K562 (cell line): Measurements from ENCODE around the gene SLC4A4. TPM values are rescaled to one million over a fixed set of nuclear protein-coding genes. Genes with fewer than 3 reads are reported as not detected.
A peak's percentile ranks its signal among the peaks of the same experiment; 100 is the strongest.

Experiments
- ARID2 ChIP-seq: fragments of 450-650 bp; IDR thresholded peaks from 2 replicates; pipeline ENCODE4 v1.6.1; 2017; ENCODE audit warnings: antibody characterized with exemption, mild to moderate bottlenecking
- BRCA1 ChIP-seq, 2 experiments: fragments of 450-650 bp in 1 of 2; sonication (generic) in 1 of 2; formaldehyde crosslinking in 1 of 2; IDR thresholded peaks; 2 replicates each; pipeline versions ENCODE4 v1.5.0 to v1.6.1; 2017 to 2020; ENCODE audit warnings: mild to moderate bottlenecking in 1 of 2, missing genetic modification reagents in 1 of 2
- C11orf30 ChIP-seq: fragments of 450-650 bp; IDR thresholded peaks from 2 replicates; pipeline ENCODE4 v1.6.1; 2016; ENCODE audit warnings: low read depth, mild to moderate bottlenecking
- CBX5 ChIP-seq: IDR thresholded peaks from 2 replicates; pipeline ENCODE4 v1.6.1; 2014; ENCODE audit warnings: low read depth, borderline replicate concordance
- CREBBP ChIP-seq: IDR thresholded peaks from one replicate; pipeline ENCODE4 v1.6.1; 2012; ENCODE audit warnings: low read depth, mild to moderate bottlenecking, control low read depth, inconsistent platforms, low read length
- JUND ChIP-seq, 2 experiments: IDR thresholded peaks; 2 replicates in 1 of 2; 3 replicates in 1 of 2; pipeline ENCODE4 v1.6.1; 2011; ENCODE audit warnings: borderline replicate concordance in 2 of 2, low read depth in 2 of 2, low read length in 2 of 2, improper control_type of control experiment in 1 of 2, missing biosample characterization in 1 of 2, missing genetic modification characterization in 1 of 2, missing genetic modification reagents in 1 of 2
- KHSRP ChIP-seq: fragments of 450-650 bp; IDR thresholded peaks from 2 replicates; pipeline ENCODE4 v1.6.1; 2017
- MEIS2 ChIP-seq: fragments of 450-650 bp; IDR thresholded peaks from 2 replicates; pipeline ENCODE4 v1.6.1; 2014; ENCODE audit warnings: mild to moderate bottlenecking; ENCODE audit not compliant: partially characterized antibody
- MTA2 ChIP-seq: fragments of 450-650 bp; IDR thresholded peaks from 2 replicates; pipeline ENCODE4 v1.6.1; 2016; ENCODE audit warnings: low read depth
- NFE2 ChIP-seq: IDR thresholded peaks from 2 replicates; pipeline ENCODE4 v1.6.1; 2014; ENCODE audit warnings: antibody characterized with exemption, low read depth
- NFIC ChIP-seq: fragments of 450-650 bp; IDR thresholded peaks from 2 replicates; pipeline ENCODE4 v1.6.1; 2017; ENCODE audit warnings: mild to moderate bottlenecking, inconsistent platforms
- PHF21A ChIP-seq: fragments of 450-650 bp; IDR thresholded peaks from 2 replicates; pipeline ENCODE4 v1.6.1; 2017; ENCODE audit warnings: low read depth, borderline replicate concordance
- PKNOX1 ChIP-seq: fragments of 450-650 bp; IDR thresholded peaks from 2 replicates; pipeline ENCODE4 v1.6.1; 2016
- PYGO2 ChIP-seq: fragments of 450-650 bp; IDR thresholded peaks from 2 replicates; pipeline ENCODE4 v1.6.1; 2016; ENCODE audit warnings: mild to moderate bottlenecking, missing genetic modification characterization, moderate library complexity, missing compliant biosample characterization
- RBM15 ChIP-seq: fragments of 200-400 bp; formaldehyde crosslinking; IDR thresholded peaks from 2 replicates; pipeline ENCODE4 v1.6.1; 2018; ENCODE audit warnings: mild to moderate bottlenecking, low read length, moderate library complexity; ENCODE audit not compliant: insufficient read depth
- SMARCA5 ChIP-seq: fragments of 450-650 bp; IDR thresholded peaks from 2 replicates; pipeline ENCODE4 v1.6.1; 2016
- TBL1XR1 ChIP-seq, 2 experiments: IDR thresholded peaks; 2 replicates each; pipeline ENCODE4 v1.6.1; 2012; ENCODE audit warnings: improper control_type of control experiment in 2 of 2, low read length in 2 of 2, mild to moderate bottlenecking in 1 of 2
- TEAD2 ChIP-seq: fragments of 450-650 bp; IDR thresholded peaks from 2 replicates; pipeline ENCODE4 v1.6.1; 2016; ENCODE audit warnings: missing genetic modification characterization, control low read depth, missing compliant biosample characterization
- TEAD4 ChIP-seq, 2 experiments: sonication (generic) in 1 of 2; formaldehyde crosslinking in 1 of 2; IDR thresholded peaks; 2 replicates each; pipeline versions ENCODE4 v1.6.1 to v1.8.0; 2012 to 2022; ENCODE audit warnings: borderline replicate concordance in 1 of 2, inconsistent platforms in 1 of 2, low read length in 1 of 2, mild to moderate bottlenecking in 1 of 2, missing genetic modification reagents in 1 of 2
- ZBED1 ChIP-seq: IDR thresholded peaks from 2 replicates; pipeline ENCODE4 v1.6.1; 2014
- ZNF197 ChIP-seq: fragments of 200-800 bp; sonication (Bioruptor generic); IDR thresholded peaks from 2 replicates; pipeline ENCODE4 v1.6.1; 2016; ENCODE audit warnings: low read depth, missing genetic modification characterization, missing compliant biosample characterization
- ZNF212 ChIP-seq: fragments of 450-650 bp; formaldehyde crosslinking; IDR thresholded peaks from 2 replicates; pipeline ENCODE4 v1.4.0; 2020; ENCODE audit warnings: mild to moderate bottlenecking
- ZNF347 ChIP-seq: fragments of 450-650 bp; formaldehyde crosslinking; IDR thresholded peaks from 2 replicates; pipeline ENCODE4 v1.4.0; 2020; ENCODE audit warnings: low read depth, mild to moderate bottlenecking, moderate library complexity
- ZNF431 ChIP-seq: sonication (generic); formaldehyde crosslinking; IDR thresholded peaks from 2 replicates; pipeline ENCODE4 v1.8.0; 2022; ENCODE audit warnings: mild to moderate bottlenecking, missing genetic modification reagents
- ZNF512 ChIP-seq: IDR thresholded peaks from 2 replicates; pipeline ENCODE4 v1.6.1; 2016; ENCODE audit warnings: missing genetic modification characterization, missing compliant biosample characterization
- polyA plus RNA-seq, 8 experiments: library from polyadenylated mRNA; depleted of rRNA in 4 of 8; stranded (reverse) in 5 of 8; unstranded in 3 of 8; fragments of >200 nt; fragmentation: Nextera tagmentation in 2 of 8; fragmentation: Illumina TruSeq in 1 of 8; extraction: Ambion mirVana in 2 of 8; extraction: Trizol in 1 of 8; gene quantifications; 2 replicates each; pipeline versions ENCODE4 v1.2.1 to v1.2.3, GENCODE V29; 2011 to 2014; ENCODE audit warnings: inconsistent platforms in 1 of 8, missing spikeins in 1 of 8
- total RNA-seq, 7 experiments: library from RNA; depleted of rRNA in 6 of 7; stranded (reverse); fragments of >200 nt in 6 of 7; fragmentation: Illumina TruSeq in 2 of 7; extraction: Trizol in 2 of 7; gene quantifications; 2 replicates each; pipeline versions ENCODE4 v1.2.1 to v1.2.3, GENCODE V29; 2011 to 2021; ENCODE audit warnings: low replicate concordance in 1 of 7

The SLC4A4 gene
- total and polyA plus RNA-seq, 9 of the 15 experiments (the other 6 are each of a cell fraction or from before 2014, with no cell fraction given), result 0.01 to 0.18 (median 0.07) TPM; not detected in 2

DNA sequence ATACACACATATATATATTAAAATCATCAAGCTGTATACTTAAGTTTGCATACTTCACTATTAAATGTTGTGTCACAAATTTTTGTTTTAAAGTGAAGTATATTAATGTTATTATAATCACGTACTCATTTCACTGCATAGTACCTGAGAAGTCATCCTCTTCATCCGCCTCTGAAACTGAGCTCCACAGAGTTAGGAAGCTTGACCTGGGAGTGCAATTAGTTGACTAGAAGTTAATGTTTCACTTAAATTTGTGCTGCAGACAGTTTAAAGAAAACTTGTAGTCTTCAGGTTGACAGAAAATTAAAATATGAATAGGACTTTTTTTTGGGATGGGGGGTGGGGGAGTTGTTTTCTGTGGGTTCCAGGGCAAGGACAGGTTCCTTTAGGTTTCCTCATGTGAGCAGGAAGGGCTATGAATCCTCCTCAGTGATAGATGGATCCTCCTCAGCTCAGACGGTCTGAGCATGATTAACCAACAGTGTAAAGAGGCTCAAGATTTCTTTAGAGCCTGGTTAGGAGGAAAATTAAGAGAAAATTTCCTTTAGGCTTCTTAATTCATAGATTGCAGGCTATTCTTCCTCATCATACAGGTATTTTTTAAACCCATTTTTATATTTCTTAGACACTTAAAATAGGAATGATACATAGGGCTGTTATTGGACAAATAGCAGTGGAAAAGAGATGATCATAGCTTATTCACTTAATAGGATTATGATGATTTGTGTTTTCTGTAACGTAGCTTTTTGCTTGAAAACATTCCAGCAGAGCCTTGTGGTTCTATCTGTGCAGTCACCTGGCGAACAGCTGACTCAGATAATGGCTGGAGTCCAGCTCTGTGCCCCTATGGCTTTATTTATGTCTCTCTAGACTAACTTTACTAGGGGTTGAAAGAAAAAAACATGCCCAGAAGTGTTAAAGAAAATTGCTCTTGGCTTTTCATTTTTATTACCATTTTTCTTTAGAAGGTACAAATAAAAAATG is 102.7 kb downstream of the SLC4A4 start (continued):
- no peak for TF ChIP-seq KHSRP
- TF ChIP-seq CBX5, result no peak
- no peak for TF ChIP-seq ZBED1
- no peak for TF ChIP-seq ZNF431 (CRISPR knock-in tag)
- TF ChIP-seq ZNF212 (CRISPR knock-in tag), result no peak
- TF ChIP-seq C11orf30, result peak; percentile 46; the same call in 1 of the 2 replicates
- TF ChIP-seq ZNF197 (CRISPR knock-in tag), result 0 out of 2 replicates have a peak, but pooled peaks have one; percentile 43
- peak; percentile 64 for TF ChIP-seq TEAD4 (IDR thresholded peaks at IDR 0.05; ENCODE audit: low read length)
- TF ChIP-seq TEAD4 (CRISPR knock-in tag; IDR thresholded peaks at IDR 0.05; ENCODE audit: borderline replicate concordance), result no peak
- TF ChIP-seq PKNOX1, result peak; percentile 26; the same call in 1 of the 2 replicates
- TF ChIP-seq ZNF512, result no peak
- no peak for TF ChIP-seq ARID2
- TF ChIP-seq JUND (IDR thresholded peaks at IDR 0.05; ENCODE audit: borderline replicate concordance, low read depth, low read length), result peak; percentile 49; the same call in 1 of the 2 replicates
- TF ChIP-seq JUND (tag; IDR thresholded peaks at IDR 0.05; ENCODE audit: borderline replicate concordance, low read depth, low read length), result peak; percentile 76; the same call in 1 of the 3 replicates
- TF ChIP-seq CREBBP, result no peak
- peak; percentile 75 for TF ChIP-seq NFIC
- peak; percentile 70 for TF ChIP-seq MEIS2
- peak; percentile 61; the same call in 1 of the 2 replicates for TF ChIP-seq TEAD2 (tag)
- no peak for TF ChIP-seq ZNF347 (CRISPR knock-in tag)
- no peak for TF ChIP-seq TBL1XR1 (IDR thresholded peaks at IDR 0.05; ENCODE audit: low read length in 2 of 2)
- TF ChIP-seq PHF21A, result no peak
- no peak for TF ChIP-seq SMARCA5
- TF ChIP-seq RBM15, result no peak
- TF ChIP-seq NFE2, result no peak
- no peak for TF ChIP-seq BRCA1 (IDR thresholded peaks at IDR 0.05)
- no peak for TF ChIP-seq BRCA1 (CRISPR knock-in tag; IDR thresholded peaks at IDR 0.05)
- TF ChIP-seq MTA2, result 0 out of 2 replicates have a peak, but pooled peaks have one; percentile 11
- no peak for TF ChIP-seq PYGO2 (tag)
